Testis (tissue), 2 donors: ENCODE measurements around the gene PRR36.

Experiments used
- POLR2A ChIP-seq: fragments of 450-650 bp; IDR thresholded peaks from one replicate; pipeline ENCODE4 v1.6.1; 2017; ENCODE audit warnings: antibody characterized with exemption, mild to moderate bottlenecking, moderate library complexity
- TF ChIP-seq, protein P1 (sequence below), 3 experiments: fragments of 450-650 bp in 2 of 3; fragments of 200-600 bp in 1 of 3; sonication (generic) in 1 of 3; IDR thresholded peaks; one replicate each; pipeline ENCODE4 v1.5.1; 2016 to 2019; ENCODE audit warnings: antibody characterized with exemption in 3 of 3, mild to moderate bottlenecking in 2 of 3, moderate library complexity in 1 of 3

GRCh38 chr19:7819337-7819736, 54.9 kb downstream of the PRR36 start:
- TF ChIP-seq, protein P1, sequence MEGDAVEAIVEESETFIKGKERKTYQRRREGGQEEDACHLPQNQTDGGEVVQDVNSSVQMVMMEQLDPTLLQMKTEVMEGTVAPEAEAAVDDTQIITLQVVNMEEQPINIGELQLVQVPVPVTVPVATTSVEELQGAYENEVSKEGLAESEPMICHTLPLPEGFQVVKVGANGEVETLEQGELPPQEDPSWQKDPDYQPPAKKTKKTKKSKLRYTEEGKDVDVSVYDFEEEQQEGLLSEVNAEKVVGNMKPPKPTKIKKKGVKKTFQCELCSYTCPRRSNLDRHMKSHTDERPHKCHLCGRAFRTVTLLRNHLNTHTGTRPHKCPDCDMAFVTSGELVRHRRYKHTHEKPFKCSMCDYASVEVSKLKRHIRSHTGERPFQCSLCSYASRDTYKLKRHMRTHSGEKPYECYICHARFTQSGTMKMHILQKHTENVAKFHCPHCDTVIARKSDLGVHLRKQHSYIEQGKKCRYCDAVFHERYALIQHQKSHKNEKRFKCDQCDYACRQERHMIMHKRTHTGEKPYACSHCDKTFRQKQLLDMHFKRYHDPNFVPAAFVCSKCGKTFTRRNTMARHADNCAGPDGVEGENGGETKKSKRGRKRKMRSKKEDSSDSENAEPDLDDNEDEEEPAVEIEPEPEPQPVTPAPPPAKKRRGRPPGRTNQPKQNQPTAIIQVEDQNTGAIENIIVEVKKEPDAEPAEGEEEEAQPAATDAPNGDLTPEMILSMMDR (IDR thresholded peaks at IDR 0.05) = no peak
- TF ChIP-seq POLR2A = no peak
